Panc1 (cell line): ENCODE measurements around the gene ELAVL1. TPM values are rescaled to one million over a fixed set of nuclear protein-coding genes. Genes with fewer than 3 reads are reported as not detected.

Experiments
- ATAC-seq: fragments of 200-7000 bp; cut with Tn5 transposase; 2 replicates; pipeline ENCODE4 v1.9.1; 2020; ENCODE audit warnings: mild to moderate bottlenecking, moderate library complexity
- BruUV-seq: library from RNA; stranded (reverse); fragments of 400-500 nt; replicated peaks from 2 replicates; lab custom pipeline; 2021; lab: Mats Ljungman, UMichigan
- CTCF ChIA-PET: fragments of 300-600 bp; sonication (Branson Sonifier 250); formaldehyde crosslinking; loops from one replicate; lab custom pipeline; 2022; ENCODE audit warnings: antibody characterized with exemption; lab: Charles Lee
- POLR2A ChIA-PET: fragments of 300-600 bp; sonication (Branson Sonifier 250); formaldehyde crosslinking; loops from one replicate; lab custom pipeline; 2022; ENCODE audit warnings: antibody characterized with exemption; lab: Charles Lee
- DNase-seq: peaks from one replicate; pipeline ENCODE4 v3.0.0-alpha.2; 2010; ENCODE audit warnings: low read depth, low spot score
- H3K27ac ChIP-seq: 2 replicates; pipeline ENCODE4 v1.5.1; 2011; ENCODE audit warnings: mild to moderate bottlenecking, low read length, inconsistent platforms
- H3K27me3 ChIP-seq: fragments of 200-500 bp; sonication (Bioruptor generic); 2 replicates; pipeline ENCODE4 v1.6.0; 2014; ENCODE audit warnings: low read length, inconsistent platforms; ENCODE audit not compliant: control insufficient read depth, insufficient read depth
- H3K36me3 ChIP-seq: fragments of 200-500 bp; sonication (Bioruptor generic); 2 replicates; pipeline ENCODE4 v1.5.1; 2014; ENCODE audit warnings: inconsistent platforms, mild to moderate bottlenecking, low read length, moderate library complexity; ENCODE audit not compliant: control insufficient read depth, insufficient read depth
- H3K4me1 ChIP-seq: 2 replicates; pipeline ENCODE4 v1.5.1; 2011; ENCODE audit warnings: inconsistent platforms, mild to moderate bottlenecking, low read length, moderate library complexity; ENCODE audit not compliant: control insufficient read depth, insufficient read depth
- H3K4me3 ChIP-seq, 2 experiments: 2 replicates each; pipeline ENCODE4 v1.5.1; 2011 to 2012; ENCODE audit warnings: low read depth in 2 of 2, low read length in 2 of 2, mild to moderate bottlenecking in 2 of 2, inconsistent platforms in 1 of 2, moderate library complexity in 1 of 2
- H3K9me3 ChIP-seq: fragments of 200-500 bp; sonication (Bioruptor generic); 2 replicates; pipeline ENCODE4 v1.5.1; 2014; ENCODE audit warnings: low read depth, mild to moderate bottlenecking, inconsistent platforms, low read length, moderate library complexity; ENCODE audit not compliant: control insufficient read depth, insufficient read depth
- POLR2AphosphoS5 ChIP-seq: IDR thresholded peaks from 2 replicates; pipeline ENCODE4 v1.6.1; 2012; ENCODE audit warnings: mild to moderate bottlenecking, low read depth, low read length, moderate library complexity
- REST ChIP-seq, 2 experiments: IDR thresholded peaks; 2 replicates each; pipeline ENCODE4 v1.6.1; 2011 to 2012; ENCODE audit warnings: low read depth in 2 of 2, control low read depth in 1 of 2, low read length in 1 of 2, mild to moderate bottlenecking in 1 of 2, moderate library complexity in 1 of 2; ENCODE audit not compliant: insufficient read depth in 1 of 2
- SIN3A ChIP-seq: IDR thresholded peaks from 2 replicates; pipeline ENCODE4 v1.6.1; 2012; ENCODE audit warnings: low read depth, mild to moderate bottlenecking, low read length, moderate library complexity, borderline replicate concordance; ENCODE audit not compliant: insufficient read depth
- TCF7L2 ChIP-seq: IDR thresholded peaks from 2 replicates; pipeline ENCODE4 v1.6.1; 2011; ENCODE audit warnings: mild to moderate bottlenecking, low read depth, low read length, inconsistent platforms
- in situ Hi-C: cut with HindIII; loops from 2 replicates; pipeline ENCODE4 v1.10.0; 2016; ENCODE audit warnings: low sequenced_read_pairs, low pct_unique_long_range_greater_than_20kb
- intact Hi-C: fragments of 100-400 bp; cut with micrococcal nuclease; formaldehyde crosslinking; loops from one replicate; pipeline ENCODE4 v1.10.0; 2022; ENCODE audit not compliant: unreplicated experiment
- total RNA-seq: library from RNA; stranded (reverse); gene quantifications from one replicate; pipeline ENCODE4 v1.2.1, GENCODE V29; 2021; ENCODE audit not compliant: unreplicated experiment
- TF ChIP-seq, protein P1 (sequence below): fragments of 450-650 bp; IDR thresholded peaks from 2 replicates; pipeline ENCODE4 v1.5.1; 2017; ENCODE audit warnings: mild to moderate bottlenecking

Gene ELAVL1
- total RNA-seq, 1 experiment from 2014 or later, result 123 TPM

- no peak for DNase-seq
- BruUV-seq, result no TSS peak
- Histone ChIP-seq H3K4me1 (peaks cover 4% of the 10 kb centered on the region), H3K4me3 (no peak overlapping the region), H3K27me3 (no peaks in the 10 kb centered on the region), H3K36me3 (no peaks in the 10 kb centered on the region), H3K27ac (no peak overlapping the region), H3K9me3 (no peaks in the 10 kb centered on the region)
- ChIA-PET CTCF (no interaction called here), POLR2A (no interaction called here)
- ATAC-seq, result no peak
- intact Hi-C loops (no loop called here), in situ Hi-C loops (no loop called here)
- TF ChIP-seq REST (IDR thresholded peaks at IDR 0.05; ENCODE audit: insufficient read depth in 1 of 2, low read depth in 2 of 2, low read length in 1 of 2), result no peak
- TF ChIP-seq, protein P1, sequence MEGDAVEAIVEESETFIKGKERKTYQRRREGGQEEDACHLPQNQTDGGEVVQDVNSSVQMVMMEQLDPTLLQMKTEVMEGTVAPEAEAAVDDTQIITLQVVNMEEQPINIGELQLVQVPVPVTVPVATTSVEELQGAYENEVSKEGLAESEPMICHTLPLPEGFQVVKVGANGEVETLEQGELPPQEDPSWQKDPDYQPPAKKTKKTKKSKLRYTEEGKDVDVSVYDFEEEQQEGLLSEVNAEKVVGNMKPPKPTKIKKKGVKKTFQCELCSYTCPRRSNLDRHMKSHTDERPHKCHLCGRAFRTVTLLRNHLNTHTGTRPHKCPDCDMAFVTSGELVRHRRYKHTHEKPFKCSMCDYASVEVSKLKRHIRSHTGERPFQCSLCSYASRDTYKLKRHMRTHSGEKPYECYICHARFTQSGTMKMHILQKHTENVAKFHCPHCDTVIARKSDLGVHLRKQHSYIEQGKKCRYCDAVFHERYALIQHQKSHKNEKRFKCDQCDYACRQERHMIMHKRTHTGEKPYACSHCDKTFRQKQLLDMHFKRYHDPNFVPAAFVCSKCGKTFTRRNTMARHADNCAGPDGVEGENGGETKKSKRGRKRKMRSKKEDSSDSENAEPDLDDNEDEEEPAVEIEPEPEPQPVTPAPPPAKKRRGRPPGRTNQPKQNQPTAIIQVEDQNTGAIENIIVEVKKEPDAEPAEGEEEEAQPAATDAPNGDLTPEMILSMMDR, result no peak
- TF ChIP-seq TCF7L2, result no peak
- TF ChIP-seq SIN3A, result no peak
- no peak for TF ChIP-seq POLR2AphosphoS5
Observed at GRCh38 chr19:7981661-7982060, 23.8 kb downstream of the ELAVL1 start.

DNA sequence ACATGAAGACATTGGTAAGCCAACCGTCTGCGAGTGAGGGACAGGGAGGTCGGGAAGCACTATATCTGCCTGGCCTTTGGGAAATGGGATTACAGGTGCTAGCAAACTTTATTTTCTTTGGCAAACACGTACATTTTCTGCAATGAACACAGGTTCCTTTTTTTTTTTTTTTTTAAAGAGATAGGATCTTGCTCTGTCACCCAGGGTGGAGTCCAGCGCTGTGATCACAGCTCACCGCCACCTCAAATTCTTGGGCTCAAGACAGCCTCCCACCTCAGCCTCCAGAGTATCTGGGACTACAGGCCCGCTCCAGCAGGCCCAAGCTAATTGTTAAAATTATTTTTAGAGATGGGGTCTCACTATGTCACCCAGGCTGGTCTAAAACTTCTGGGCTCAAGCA, 24.2 kb downstream of the ELAVL1 start:
- in situ Hi-C loops, result no loop called here
- H3K27me3 ChIP-seq, result no peaks in the 10 kb centered on the region
- no peak overlapping the region for H3K27ac ChIP-seq
- no peak for TF ChIP-seq SIN3A
- TF ChIP-seq REST (IDR thresholded peaks at IDR 0.05; ENCODE audit: insufficient read depth in 1 of 2, low read depth in 2 of 2, low read length in 1 of 2), result no peak
- no peak for TF ChIP-seq POLR2AphosphoS5
- TF ChIP-seq, protein P1, result no peak
- ChIA-PET POLR2A (no interaction called here), CTCF (no interaction called here)
- no TSS peak for BruUV-seq
- no peaks in the 10 kb centered on the region for H3K9me3 ChIP-seq
- H3K36me3 ChIP-seq, result no peaks in the 10 kb centered on the region
- no peaks in the 10 kb centered on the region for H3K4me1 ChIP-seq
- ATAC-seq, result no peak
- intact Hi-C loops, result no loop called here
- no peak for DNase-seq
- no peak overlapping the region for H3K4me3 ChIP-seq
